Activated naive CD4-positive, alpha-beta T cell treated with anti-CD3 and anti-CD28 coated beads, Interleukin-2, amount 50 U/mL, for 24 hours (primary cell): Measurements from ENCODE around the gene AMBN.
A peak's percentile ranks its signal among the peaks of the same experiment; 100 is the strongest.

ENCODE experiments used
- H3K27ac Mint-ChIP-seq: one replicate; pipeline ENCODE4 v1.8.0; 2021; ENCODE audit warnings: mild to moderate bottlenecking, mixed read lengths
- H3K27me3 Mint-ChIP-seq: one replicate; pipeline ENCODE4 v1.8.0; 2021; ENCODE audit warnings: mixed read lengths
- H3K36me3 Mint-ChIP-seq: one replicate; pipeline ENCODE4 v1.8.0; 2021; ENCODE audit warnings: mixed read lengths
- H3K4me1 Mint-ChIP-seq: one replicate; pipeline ENCODE4 v1.8.0; 2021; ENCODE audit warnings: mixed read lengths
- H3K4me3 Mint-ChIP-seq: one replicate; pipeline ENCODE4 v1.8.0; 2021; ENCODE audit warnings: mild to moderate bottlenecking, mixed read lengths
- H3K9me3 Mint-ChIP-seq: one replicate; pipeline ENCODE4 v1.8.0; 2021; ENCODE audit warnings: mixed read lengths

AMBN gene

GRCh38 chr4:70600305-70600704 lies 8.2 kb downstream of the AMBN start:
- H3K27me3 Mint-ChIP-seq = peaks cover 4% of the 10 kb centered on the region
- peaks cover 6% of the 10 kb centered on the region for H3K4me1 Mint-ChIP-seq

GRCh38 chr4:70600977-70601376 lies 8.9 kb downstream of the AMBN start:
- no peak overlapping the region for H3K4me3 Mint-ChIP-seq
- H3K9me3 Mint-ChIP-seq = no peaks in the 10 kb centered on the region
- H3K27ac Mint-ChIP-seq = no peak overlapping the region
- H3K36me3 Mint-ChIP-seq = no peaks in the 10 kb centered on the region
- peaks cover 4% of the 10 kb centered on the region for H3K27me3 Mint-ChIP-seq
- peaks cover 6% of the 10 kb centered on the region for H3K4me1 Mint-ChIP-seq

More at GRCh38 chr4:70600305-70600704, 8.2 kb downstream of the AMBN start:
- Mint-ChIP-seq H3K9me3 (no peaks in the 10 kb centered on the region), H3K4me3 (no peak overlapping the region), H3K27ac (no peak overlapping the region), H3K36me3 (no peaks in the 10 kb centered on the region)

GRCh38 chr4:70601422-70602039 lies 9.5 kb downstream of the AMBN start:
- Mint-ChIP-seq H3K27me3 (peaks cover 4% of the 10 kb centered on the region), H3K4me1 (peaks cover 6% of the 10 kb centered on the region), H3K36me3 (no peaks in the 10 kb centered on the region), H3K4me3 (no peak overlapping the region), H3K27ac (no peak overlapping the region), H3K9me3 (no peaks in the 10 kb centered on the region)

GRCh38 chr4:70603856-70604255 lies 11.8 kb downstream of the AMBN start:
- no peaks in the 10 kb centered on the region for H3K36me3 Mint-ChIP-seq
- H3K9me3 Mint-ChIP-seq = no peaks in the 10 kb centered on the region
- no peak overlapping the region for H3K27ac Mint-ChIP-seq
- no peak overlapping the region for H3K4me3 Mint-ChIP-seq
- peaks cover 5% of the 10 kb centered on the region for H3K27me3 Mint-ChIP-seq
- H3K4me1 Mint-ChIP-seq = peaks cover 6% of the 10 kb centered on the region

- H3K27ac Mint-ChIP-seq = no peak overlapping the region
- H3K9me3 Mint-ChIP-seq = no peaks in the 10 kb centered on the region
- H3K36me3 Mint-ChIP-seq = no peaks in the 10 kb centered on the region
- peaks cover 7% of the 10 kb centered on the region for H3K27me3 Mint-ChIP-seq
- no peak overlapping the region for H3K4me3 Mint-ChIP-seq
- H3K4me1 Mint-ChIP-seq = peaks cover 4% of the 10 kb centered on the region
Observed at GRCh38 chr4:70606459-70606858, 14.4 kb downstream of the AMBN start.

GRCh38 chr4:70607334-70607853 lies 15.3 kb downstream of the AMBN start:
- H3K4me1 Mint-ChIP-seq = no peaks in the 10 kb centered on the region
- no peak overlapping the region for H3K4me3 Mint-ChIP-seq
- peaks cover 12% of the 10 kb centered on the region for H3K27me3 Mint-ChIP-seq
- no peaks in the 10 kb centered on the region for H3K9me3 Mint-ChIP-seq
- H3K36me3 Mint-ChIP-seq = no peaks in the 10 kb centered on the region
- H3K27ac Mint-ChIP-seq = no peak overlapping the region

GRCh38 chr4:70608324-70608723 lies 16.3 kb downstream of the AMBN start:
- Mint-ChIP-seq H3K27me3 (peaks cover 12% of the 10 kb centered on the region), H3K36me3 (no peaks in the 10 kb centered on the region), H3K27ac (no peak overlapping the region), H3K9me3 (no peaks in the 10 kb centered on the region), H3K4me1 (peaks cover 7% of the 10 kb centered on the region), H3K4me3 (no peak overlapping the region)

- no peaks in the 10 kb centered on the region for H3K9me3 Mint-ChIP-seq
- no peak overlapping the region for H3K27ac Mint-ChIP-seq
- no peak overlapping the region for H3K4me3 Mint-ChIP-seq
- peaks cover 7% of the 10 kb centered on the region for H3K27me3 Mint-ChIP-seq
- no peaks in the 10 kb centered on the region for H3K36me3 Mint-ChIP-seq
- H3K4me1 Mint-ChIP-seq = peaks cover 15% of the 10 kb centered on the region
Observed at GRCh38 chr4:70613306-70614183, 21.5 kb downstream of the AMBN start.

- peaks cover 15% of the 10 kb centered on the region for H3K4me1 Mint-ChIP-seq
- H3K27ac Mint-ChIP-seq = no peak overlapping the region
- H3K36me3 Mint-ChIP-seq = no peaks in the 10 kb centered on the region
- H3K4me3 Mint-ChIP-seq = no peak overlapping the region
- H3K27me3 Mint-ChIP-seq = peaks cover 7% of the 10 kb centered on the region
- no peaks in the 10 kb centered on the region for H3K9me3 Mint-ChIP-seq
Observed at GRCh38 chr4:70614184-70614555, 22.1 kb downstream of the AMBN start.

- H3K9me3 Mint-ChIP-seq = no peaks in the 10 kb centered on the region
- no peaks in the 10 kb centered on the region for H3K4me1 Mint-ChIP-seq
- H3K27me3 Mint-ChIP-seq = no peaks in the 10 kb centered on the region
Observed at GRCh38 chr4:70619288-70619687, 27.2 kb downstream of the AMBN start.

GRCh38 chr4:70619778-70620177 lies 27.7 kb downstream of the AMBN start:
- Mint-ChIP-seq H3K27me3 (no peaks in the 10 kb centered on the region), H3K4me1 (no peaks in the 10 kb centered on the region), H3K36me3 (no peaks in the 10 kb centered on the region), H3K9me3 (no peaks in the 10 kb centered on the region), H3K4me3 (no peak overlapping the region), H3K27ac (no peak overlapping the region)

More at GRCh38 chr4:70619288-70619687, 27.2 kb downstream of the AMBN start:
- Mint-ChIP-seq H3K27ac (no peak overlapping the region), H3K4me3 (no peak overlapping the region), H3K36me3 (no peaks in the 10 kb centered on the region)

GRCh38 chr4:70623323-70623722 lies 31.3 kb downstream of the AMBN start:
- Mint-ChIP-seq H3K9me3 (no peaks in the 10 kb centered on the region), H3K27ac (peak overlapping the region; percentile 43), H3K36me3 (no peaks in the 10 kb centered on the region), H3K4me1 (no peaks in the 10 kb centered on the region), H3K4me3 (no peak overlapping the region), H3K27me3 (peaks cover 1% of the 10 kb centered on the region)

GRCh38 chr4:70624226-70624793 lies 32.3 kb downstream of the AMBN start:
- H3K4me3 Mint-ChIP-seq = no peak overlapping the region
- H3K27ac Mint-ChIP-seq = no peak overlapping the region
- H3K36me3 Mint-ChIP-seq = no peaks in the 10 kb centered on the region
- H3K9me3 Mint-ChIP-seq = no peaks in the 10 kb centered on the region
- H3K27me3 Mint-ChIP-seq = peaks cover 1% of the 10 kb centered on the region
- peaks cover 5% of the 10 kb centered on the region for H3K4me1 Mint-ChIP-seq

GRCh38 chr4:70627620-70628019 lies 35.6 kb downstream of the AMBN start:
- no peak overlapping the region for H3K27ac Mint-ChIP-seq
- H3K4me3 Mint-ChIP-seq = no peak overlapping the region
- no peaks in the 10 kb centered on the region for H3K9me3 Mint-ChIP-seq
- peaks cover 1% of the 10 kb centered on the region for H3K27me3 Mint-ChIP-seq
- peaks cover 5% of the 10 kb centered on the region for H3K4me1 Mint-ChIP-seq
- H3K36me3 Mint-ChIP-seq = no peaks in the 10 kb centered on the region

- Mint-ChIP-seq H3K9me3 (no peaks in the 10 kb centered on the region), H3K4me3 (no peak within 1 kb of the TSS), H3K36me3 (no peaks in the 10 kb centered on the region), H3K27ac (no peak within 1 kb of the TSS), H3K4me1 (peaks cover 5% of the 10 kb centered on the region), H3K27me3 (peaks cover 1% of the 10 kb centered on the region)
Observed at GRCh38 chr4:70628444-70628843, 36.4 kb downstream of the AMBN start, which contains the start of gene ENAM. Gene ENAM (plus strand): TSS chr4:70628744. CDS start chr4:70629501, 757 bp downstream.
